GM12873 (cell line): ENCODE data around the gene EIF2S2.

Source experiments
- CTCF ChIP-seq: IDR thresholded peaks from 2 replicates; pipeline ENCODE4 v1.5.1; 2012; ENCODE audit warnings: low read depth, mild to moderate bottlenecking, moderate library complexity, low read length, control low read depth; ENCODE audit not compliant: insufficient read depth; ENCODE audit errors: missing control alignments

Gene EIF2S2

DNA sequence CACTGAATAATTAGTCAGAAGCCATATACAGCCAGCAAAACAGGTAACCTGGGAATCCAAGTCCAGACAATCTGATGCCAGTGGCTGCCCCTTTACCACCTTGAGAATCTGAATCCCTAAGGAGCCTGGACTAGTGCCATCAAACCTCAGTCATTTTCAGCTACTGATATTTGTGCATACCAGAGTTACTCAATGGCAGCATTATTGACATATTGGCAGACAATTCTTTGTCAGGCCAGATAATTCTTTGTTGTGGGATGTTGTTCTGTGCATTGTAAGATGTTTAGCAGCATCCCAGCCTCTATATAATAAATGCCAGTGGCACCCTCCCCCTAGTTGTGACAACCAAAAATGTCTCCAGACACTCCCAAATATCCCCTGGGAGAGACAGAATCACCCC is 3.2 kb upstream of the EIF2S2 start:
- TF ChIP-seq CTCF = no peak

- TF ChIP-seq CTCF = no peak
Measured at GRCh38 chr20:34114809-34115208, 2.8 kb upstream of the EIF2S2 start.

- TF ChIP-seq CTCF = no peak
Measured at GRCh38 chr20:34112600-34113101, 608 bp upstream of the EIF2S2 start.

- TF ChIP-seq CTCF = no peak
Measured at GRCh38 chr20:34110745-34111641, 1.1 kb downstream of the EIF2S2 start.

- TF ChIP-seq CTCF = no peak
Measured at GRCh38 chr20:34110025-34110744, 1.9 kb downstream of the EIF2S2 start.

DNA sequence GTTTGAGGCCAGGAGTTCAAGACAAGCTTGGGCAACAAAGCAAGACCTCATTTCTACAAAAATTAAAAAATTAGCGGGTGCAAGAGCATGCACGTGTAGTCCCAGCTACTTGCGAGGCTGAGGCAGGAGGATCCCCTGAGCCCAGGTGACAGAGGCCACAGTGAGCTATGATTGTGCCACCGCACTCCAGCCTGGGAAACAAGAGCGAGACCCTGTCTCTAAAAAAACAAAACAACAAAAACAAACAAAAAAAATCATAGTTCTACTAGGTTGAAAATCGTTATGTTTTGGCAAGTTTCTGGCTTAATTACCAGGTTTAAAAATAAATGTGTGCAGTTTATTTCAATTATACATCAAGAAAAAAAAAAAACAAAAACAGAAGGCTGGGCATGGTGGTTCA is 2.6 kb downstream of the EIF2S2 start:
- no peak for TF ChIP-seq CTCF

- TF ChIP-seq CTCF = no peak
Measured at GRCh38 chr20:34108616-34109174, 3.3 kb downstream of the EIF2S2 start.
